Urinary bladder (tissue), 4 donors: ENCODE results near the gene KRTAP19-6. TPM values are rescaled to one million over a fixed set of nuclear protein-coding genes. Genes with fewer than 3 reads are reported as not detected.

ENCODE experiments used
- DNase-seq: peaks from one replicate; pipeline ENCODE4 v3.0.0-alpha.2; 2015; ENCODE audit errors: extremely low spot score
- H3K27ac ChIP-seq: one replicate; pipeline ENCODE4 v1.5.1; 2013; ENCODE audit warnings: low read depth, mild to moderate bottlenecking, moderate library complexity
- H3K36me3 ChIP-seq: one replicate; pipeline ENCODE4 v1.6.1; 2013; ENCODE audit warnings: mild to moderate bottlenecking, moderate library complexity; ENCODE audit not compliant: insufficient read depth
- H3K4me1 ChIP-seq: one replicate; pipeline ENCODE4 v1.6.1; 2013; ENCODE audit warnings: mild to moderate bottlenecking, moderate library complexity; ENCODE audit not compliant: insufficient read depth
- H3K4me3 ChIP-seq: one replicate; pipeline ENCODE4 v1.5.1; 2013; ENCODE audit warnings: low read depth, low read length
- WGBS: extraction: QIAGEN DNeasy Blood & Tissue Kit; methylation state at CpG from one replicate; pipeline ENCODE4 v1.1.7; 2013; 5-methylcytosine and 5-hydroxymethylcytosine counted together
- polyA plus RNA-seq: library from polyadenylated mRNA; stranded (reverse); fragments of 200-250 nt; gene quantifications from one replicate; pipeline ENCODE4 v1.2.3, GENCODE V29; 2013
- total RNA-seq: library from RNA; depleted of rRNA; stranded (reverse); fragments of >200 nt; gene quantifications from one replicate; pipeline ENCODE4 v1.2.3, GENCODE V29; 2014
- donor health status: healthy with polysubstance abuse.
- donor health status: healthy.

Gene KRTAP19-6
- total RNA-seq (not detected), polyA plus RNA-seq (not detected)

- 85% methylated on average over 1 of the region's 1 CpG for WGBS
- H3K36me3 ChIP-seq: no peaks in the 10 kb centered on the region
- no peak for DNase-seq
- no peaks in the 10 kb centered on the region for H3K4me1 ChIP-seq
- H3K4me3 ChIP-seq: no peak within 1 kb of the TSS
- H3K27ac ChIP-seq: no peak within 1 kb of the TSS
Observed at GRCh38 chr21:30541764-30542163, at the start of gene KRTAP19-6. Gene KRTAP19-6, minus strand, starts transcription at chr21:30541864. Its CDS starts 31 bp downstream, at chr21:30541833.

GRCh38 chr21:30590297-30590696 is 48.6 kb upstream of the KRTAP19-6 start, which contains the start of gene KRTAP22-2:
Gene KRTAP22-2, minus strand, starts transcription at chr21:30590397.
- Histone ChIP-seq H3K4me1 (no peaks in the 10 kb centered on the region), H3K27ac (no peak within 1 kb of the TSS), H3K4me3 (no peak within 1 kb of the TSS), H3K36me3 (no peaks in the 10 kb centered on the region)
- no peak for DNase-seq

GRCh38 chr21:30582870-30583269 is 41.2 kb upstream of the KRTAP19-6 start:
- Histone ChIP-seq H3K27ac (no peak overlapping the region), H3K4me1 (no peaks in the 10 kb centered on the region), H3K36me3 (no peaks in the 10 kb centered on the region), H3K4me3 (no peak overlapping the region)
- 83% methylated on average over 1 of the region's 1 CpG for WGBS
- no peak for DNase-seq

GRCh38 chr21:30580132-30580531 is 38.5 kb upstream of the KRTAP19-6 start:
- no peaks in the 10 kb centered on the region for H3K36me3 ChIP-seq
- DNase-seq: no peak
- no peak overlapping the region for H3K4me3 ChIP-seq
- no peaks in the 10 kb centered on the region for H3K4me1 ChIP-seq
- WGBS: 59% methylated on average over 3 of the region's 3 CpGs
- no peak overlapping the region for H3K27ac ChIP-seq

GRCh38 chr21:30579346-30579745 is 37.7 kb upstream of the KRTAP19-6 start:
- DNase-seq: no peak
- Histone ChIP-seq H3K4me1 (no peaks in the 10 kb centered on the region), H3K36me3 (no peaks in the 10 kb centered on the region), H3K4me3 (no peak overlapping the region), H3K27ac (no peak overlapping the region)
- WGBS: 25% methylated on average over 1 of the region's 1 CpG

GRCh38 chr21:30577766-30578165 is 36.1 kb upstream of the KRTAP19-6 start:
- Histone ChIP-seq H3K4me3 (no peak overlapping the region), H3K27ac (no peak overlapping the region), H3K4me1 (no peaks in the 10 kb centered on the region), H3K36me3 (no peaks in the 10 kb centered on the region)
- DNase-seq: no peak

- H3K27ac ChIP-seq: no peak overlapping the region
- DNase-seq: no peak
- no peaks in the 10 kb centered on the region for H3K36me3 ChIP-seq
- H3K4me3 ChIP-seq: no peak overlapping the region
- H3K4me1 ChIP-seq: no peaks in the 10 kb centered on the region
Observed at GRCh38 chr21:30567617-30568016, 26.0 kb upstream of the KRTAP19-6 start.

GRCh38 chr21:30563630-30564029 is 22.0 kb upstream of the KRTAP19-6 start:
- no peak overlapping the region for H3K4me3 ChIP-seq
- no peaks in the 10 kb centered on the region for H3K36me3 ChIP-seq
- H3K27ac ChIP-seq: no peak overlapping the region
- 74% methylated on average over 2 of the region's 2 CpGs for WGBS
- H3K4me1 ChIP-seq: no peaks in the 10 kb centered on the region
- DNase-seq: no peak

GRCh38 chr21:30563072-30563471 is 21.4 kb upstream of the KRTAP19-6 start:
- 61% methylated on average over 6 of the region's 6 CpGs for WGBS
- Histone ChIP-seq H3K36me3 (no peaks in the 10 kb centered on the region), H3K27ac (no peak overlapping the region), H3K4me1 (no peaks in the 10 kb centered on the region), H3K4me3 (no peak overlapping the region)
- no peak for DNase-seq

- H3K4me3 ChIP-seq: no peak overlapping the region
- WGBS: 73% methylated on average over 2 of the region's 2 CpGs
- H3K4me1 ChIP-seq: no peaks in the 10 kb centered on the region
- no peak for DNase-seq
- no peak overlapping the region for H3K27ac ChIP-seq
- no peaks in the 10 kb centered on the region for H3K36me3 ChIP-seq
Observed at GRCh38 chr21:30561957-30562356, 20.3 kb upstream of the KRTAP19-6 start.

- Histone ChIP-seq H3K4me3 (no peak within 1 kb of the TSS), H3K36me3 (no peaks in the 10 kb centered on the region), H3K27ac (no peak within 1 kb of the TSS), H3K4me1 (no peaks in the 10 kb centered on the region)
- WGBS: 58% methylated on average over 2 of the region's 2 CpGs
- DNase-seq: no peak
Observed at GRCh38 chr21:30561264-30561895, 19.7 kb upstream of the KRTAP19-6 start, which contains the start of gene KRTAP19-7. Gene KRTAP19-7, minus strand, starts transcription at chr21:30561314. Its CDS starts 25 bp downstream, at chr21:30561289.

GRCh38 chr21:30555095-30555494 is 13.4 kb upstream of the KRTAP19-6 start:
- Histone ChIP-seq H3K36me3 (no peaks in the 10 kb centered on the region), H3K4me3 (no peak overlapping the region), H3K27ac (no peak overlapping the region), H3K4me1 (no peaks in the 10 kb centered on the region)
- no peak for DNase-seq
- 61% methylated on average over 2 of the region's 2 CpGs for WGBS

GRCh38 chr21:30552782-30553181 is 11.1 kb upstream of the KRTAP19-6 start:
- WGBS: 48% methylated on average over 1 of the region's 1 CpG
- no peak overlapping the region for H3K4me3 ChIP-seq
- H3K4me1 ChIP-seq: no peaks in the 10 kb centered on the region

GRCh38 chr21:30518876-30519275 is 22.8 kb downstream of the KRTAP19-6 start:
- H3K4me1 ChIP-seq: no peaks in the 10 kb centered on the region
- 80% methylated on average over 1 of the region's 1 CpG for WGBS
- no peak overlapping the region for H3K27ac ChIP-seq
- no peak overlapping the region for H3K4me3 ChIP-seq
- no peaks in the 10 kb centered on the region for H3K36me3 ChIP-seq
- no peak for DNase-seq

More at GRCh38 chr21:30552782-30553181, 11.1 kb upstream of the KRTAP19-6 start:
- Histone ChIP-seq H3K36me3 (no peaks in the 10 kb centered on the region), H3K27ac (no peak overlapping the region)
- no peak for DNase-seq

- 83% methylated on average over 1 of the region's 1 CpG for WGBS
- Histone ChIP-seq H3K27ac (no peak overlapping the region), H3K36me3 (no peaks in the 10 kb centered on the region), H3K4me1 (no peaks in the 10 kb centered on the region), H3K4me3 (no peak overlapping the region)
- DNase-seq: no peak
Observed at GRCh38 chr21:30515681-30516080, 26.0 kb downstream of the KRTAP19-6 start.
